SK-N-SH treated with all-trans-retinoic acid at 6 μM for 48 hours (cell line): ENCODE measurements around the gene CLECL1.

ENCODE experiments used
- ATAC-seq: fragments of 200-7000 bp; cut with Tn5 transposase; 3 replicates; pipeline ENCODE4 v1.9.1; 2020; ENCODE audit warnings: mild to moderate bottlenecking, moderate library complexity
- ARNTL ChIP-seq: fragments of 450-650 bp; formaldehyde crosslinking; IDR thresholded peaks from 2 replicates; pipeline ENCODE4 v1.5.0; 2020; ENCODE audit warnings: low read depth, mild to moderate bottlenecking, moderate library complexity, borderline replicate concordance
- BACH2 ChIP-seq: fragments of 250-450 bp; sonication (Bioruptor Pico); IDR thresholded peaks from 2 replicates; pipeline ENCODE4 v1.9.0; 2021; ENCODE audit warnings: mild to moderate bottlenecking, borderline replicate concordance
- CSDC2 ChIP-seq: fragments of 250-450 bp; sonication (Bioruptor Pico); IDR thresholded peaks from 2 replicates; pipeline ENCODE4 v1.5.0; 2020; ENCODE audit warnings: mild to moderate bottlenecking, moderate library complexity
- GLIS3 ChIP-seq: fragments of 250-450 bp; sonication (Bioruptor Pico); IDR thresholded peaks from 2 replicates; pipeline ENCODE4 v1.5.0; 2020; ENCODE audit warnings: mild to moderate bottlenecking, moderate library complexity
- PPARA ChIP-seq: fragments of 250-450 bp; sonication (Bioruptor Pico); IDR thresholded peaks from 2 replicates; pipeline ENCODE4 v1.5.0; 2020; ENCODE audit warnings: mild to moderate bottlenecking, borderline replicate concordance
- RARB ChIP-seq: fragments of 250-450 bp; sonication (Bioruptor Pico); IDR thresholded peaks from 2 replicates; pipeline ENCODE4 v1.8.0; 2021; ENCODE audit warnings: mild to moderate bottlenecking, moderate library complexity
- SNAI2 ChIP-seq: fragments of 250-450 bp; sonication (Bioruptor Pico); IDR thresholded peaks from 2 replicates; pipeline ENCODE4 v1.5.0; 2020; ENCODE audit warnings: mild to moderate bottlenecking, moderate library complexity
- TCF4 ChIP-seq: fragments of 250-450 bp; sonication (Bioruptor Pico); IDR thresholded peaks from 2 replicates; pipeline ENCODE4 v1.8.0; 2021; ENCODE audit warnings: mild to moderate bottlenecking, moderate library complexity, borderline replicate concordance
- TOX ChIP-seq: fragments of 250-450 bp; sonication (Bioruptor Pico); IDR thresholded peaks from 2 replicates; pipeline ENCODE4 v1.8.0; 2021; ENCODE audit warnings: mild to moderate bottlenecking, moderate library complexity, borderline replicate concordance
- ZC3H10 ChIP-seq: fragments of 250-450 bp; sonication (Bioruptor Pico); IDR thresholded peaks from 2 replicates; pipeline ENCODE4 v1.5.1; 2021; ENCODE audit warnings: mild to moderate bottlenecking, moderate library complexity
- ZFP3 ChIP-seq: fragments of 250-450 bp; sonication (Bioruptor Pico); IDR thresholded peaks from 2 replicates; pipeline ENCODE4 v1.5.0; 2020; ENCODE audit warnings: mild to moderate bottlenecking, moderate library complexity
- ZNF565 ChIP-seq: fragments of 450-650 bp; formaldehyde crosslinking; conservative IDR thresholded peaks from 2 replicates; pipeline ENCODE4 v1.5.0; 2020; ENCODE audit warnings: low read depth, mild to moderate bottlenecking, moderate library complexity
- ZNF70 ChIP-seq: fragments of 450-650 bp; formaldehyde crosslinking; IDR thresholded peaks from 2 replicates; pipeline ENCODE4 v1.5.0; 2020; ENCODE audit warnings: mild to moderate bottlenecking, moderate library complexity
- ZNF8 ChIP-seq: fragments of 450-650 bp; formaldehyde crosslinking; IDR thresholded peaks from 2 replicates; pipeline ENCODE4 v1.5.0; 2020; ENCODE audit warnings: mild to moderate bottlenecking, moderate library complexity
- TF ChIP-seq, protein P1 (sequence below): fragments of 250-450 bp; sonication (Bioruptor Pico); IDR thresholded peaks from 2 replicates; pipeline ENCODE4 v1.8.0; 2021; ENCODE audit warnings: low read depth, mild to moderate bottlenecking, moderate library complexity, borderline replicate concordance
- TF ChIP-seq, protein P2 (sequence below): fragments of 250-450 bp; sonication (Bioruptor Pico); IDR thresholded peaks from 2 replicates; pipeline ENCODE4 v1.8.0; 2020; ENCODE audit warnings: mild to moderate bottlenecking, moderate library complexity, borderline replicate concordance
- TF ChIP-seq, protein P3 (sequence below): fragments of 250-450 bp; sonication (Bioruptor Pico); IDR thresholded peaks from 2 replicates; pipeline ENCODE4 v1.5.0; 2020; ENCODE audit warnings: mild to moderate bottlenecking, moderate library complexity
- TF ChIP-seq, protein P4 (sequence below): fragments of 250-450 bp; sonication (Bioruptor Pico); IDR thresholded peaks from 2 replicates; pipeline ENCODE4 v1.5.1; 2020; ENCODE audit warnings: low read depth, mild to moderate bottlenecking, moderate library complexity
- TF ChIP-seq, protein P5 (sequence below): fragments of 250-450 bp; sonication (Bioruptor Pico); IDR thresholded peaks from 2 replicates; pipeline ENCODE4 v1.5.1; 2021; ENCODE audit warnings: mild to moderate bottlenecking, moderate library complexity

Gene CLECL1

DNA sequence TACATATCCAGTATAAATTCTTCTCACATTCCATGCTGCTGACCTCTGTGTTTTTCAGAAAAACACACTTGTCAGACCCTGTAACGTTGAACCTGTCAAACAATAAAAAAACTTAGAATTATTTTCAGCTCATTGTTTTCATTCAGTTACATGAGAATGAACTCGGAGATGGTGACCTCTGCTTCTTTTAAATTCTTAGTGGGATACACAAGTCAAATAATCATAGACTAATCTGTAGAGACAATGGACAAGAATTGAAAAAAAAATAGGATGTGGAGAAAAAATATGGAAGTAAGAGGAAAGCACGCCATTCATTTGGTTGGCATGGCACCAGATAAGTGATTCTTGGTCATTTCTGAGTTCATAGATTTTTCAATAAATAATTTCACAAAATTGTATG lies 20.6 kb upstream of the CLECL1 start:
- no peak for ATAC-seq

DNA sequence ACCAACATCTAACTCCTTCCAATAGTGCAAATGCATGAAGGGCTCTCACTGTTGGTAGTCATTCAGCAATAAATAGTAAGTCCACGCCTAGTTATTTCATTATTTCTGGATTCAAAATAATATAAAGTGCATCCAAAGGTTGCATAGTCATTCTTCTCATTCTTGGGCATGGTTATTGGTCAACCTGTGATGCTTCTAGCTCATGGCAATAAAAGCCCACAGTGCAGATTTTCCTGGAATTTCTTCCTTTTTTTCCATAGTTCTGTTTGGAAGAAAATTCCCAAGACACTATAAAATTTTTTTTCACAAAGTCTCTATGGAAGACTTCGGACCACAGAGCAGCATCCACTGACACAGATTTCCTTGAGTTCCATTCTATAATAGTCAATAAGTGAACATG lies 20.2 kb upstream of the CLECL1 start:
- ATAC-seq: no peak
- TF ChIP-seq ZC3H10 (CRISPR knock-in tag) (no peak), ZNF8 (CRISPR knock-in tag) (no peak), GLIS3 (no peak), ZNF565 (CRISPR knock-in tag) (no peak)
- TF ChIP-seq, protein P1, sequence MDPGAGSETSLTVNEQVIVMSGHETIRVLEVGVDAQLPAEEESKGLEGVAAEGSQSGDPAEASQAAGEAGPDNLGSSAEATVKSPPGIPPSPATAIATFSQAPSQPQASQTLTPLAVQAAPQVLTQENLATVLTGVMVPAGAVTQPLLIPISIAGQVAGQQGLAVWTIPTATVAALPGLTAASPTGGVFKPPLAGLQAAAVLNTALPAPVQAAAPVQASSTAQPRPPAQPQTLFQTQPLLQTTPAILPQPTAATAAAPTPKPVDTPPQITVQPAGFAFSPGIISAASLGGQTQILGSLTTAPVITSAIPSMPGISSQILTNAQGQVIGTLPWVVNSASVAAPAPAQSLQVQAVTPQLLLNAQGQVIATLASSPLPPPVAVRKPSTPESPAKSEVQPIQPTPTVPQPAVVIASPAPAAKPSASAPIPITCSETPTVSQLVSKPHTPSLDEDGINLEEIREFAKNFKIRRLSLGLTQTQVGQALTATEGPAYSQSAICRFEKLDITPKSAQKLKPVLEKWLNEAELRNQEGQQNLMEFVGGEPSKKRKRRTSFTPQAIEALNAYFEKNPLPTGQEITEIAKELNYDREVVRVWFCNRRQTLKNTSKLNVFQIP (CRISPR knock-in tag): no peak
- TF ChIP-seq, all 23 proteins: peak for 0

More for the DNA sequence above, 20.6 kb upstream of the CLECL1 start:
- TF ChIP-seq, protein P2, sequence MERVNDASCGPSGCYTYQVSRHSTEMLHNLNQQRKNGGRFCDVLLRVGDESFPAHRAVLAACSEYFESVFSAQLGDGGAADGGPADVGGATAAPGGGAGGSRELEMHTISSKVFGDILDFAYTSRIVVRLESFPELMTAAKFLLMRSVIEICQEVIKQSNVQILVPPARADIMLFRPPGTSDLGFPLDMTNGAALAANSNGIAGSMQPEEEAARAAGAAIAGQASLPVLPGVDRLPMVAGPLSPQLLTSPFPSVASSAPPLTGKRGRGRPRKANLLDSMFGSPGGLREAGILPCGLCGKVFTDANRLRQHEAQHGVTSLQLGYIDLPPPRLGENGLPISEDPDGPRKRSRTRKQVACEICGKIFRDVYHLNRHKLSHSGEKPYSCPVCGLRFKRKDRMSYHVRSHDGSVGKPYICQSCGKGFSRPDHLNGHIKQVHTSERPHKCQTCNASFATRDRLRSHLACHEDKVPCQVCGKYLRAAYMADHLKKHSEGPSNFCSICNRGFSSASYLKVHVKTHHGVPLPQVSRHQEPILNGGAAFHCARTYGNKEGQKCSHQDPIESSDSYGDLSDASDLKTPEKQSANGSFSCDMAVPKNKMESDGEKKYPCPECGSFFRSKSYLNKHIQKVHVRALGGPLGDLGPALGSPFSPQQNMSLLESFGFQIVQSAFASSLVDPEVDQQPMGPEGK (CRISPR knock-in tag): no peak
- TF ChIP-seq, protein P1 (CRISPR knock-in tag): no peak
- no peak for TF ChIP-seq RARB
- TF ChIP-seq GLIS3: no peak
- TF ChIP-seq, protein P3, sequence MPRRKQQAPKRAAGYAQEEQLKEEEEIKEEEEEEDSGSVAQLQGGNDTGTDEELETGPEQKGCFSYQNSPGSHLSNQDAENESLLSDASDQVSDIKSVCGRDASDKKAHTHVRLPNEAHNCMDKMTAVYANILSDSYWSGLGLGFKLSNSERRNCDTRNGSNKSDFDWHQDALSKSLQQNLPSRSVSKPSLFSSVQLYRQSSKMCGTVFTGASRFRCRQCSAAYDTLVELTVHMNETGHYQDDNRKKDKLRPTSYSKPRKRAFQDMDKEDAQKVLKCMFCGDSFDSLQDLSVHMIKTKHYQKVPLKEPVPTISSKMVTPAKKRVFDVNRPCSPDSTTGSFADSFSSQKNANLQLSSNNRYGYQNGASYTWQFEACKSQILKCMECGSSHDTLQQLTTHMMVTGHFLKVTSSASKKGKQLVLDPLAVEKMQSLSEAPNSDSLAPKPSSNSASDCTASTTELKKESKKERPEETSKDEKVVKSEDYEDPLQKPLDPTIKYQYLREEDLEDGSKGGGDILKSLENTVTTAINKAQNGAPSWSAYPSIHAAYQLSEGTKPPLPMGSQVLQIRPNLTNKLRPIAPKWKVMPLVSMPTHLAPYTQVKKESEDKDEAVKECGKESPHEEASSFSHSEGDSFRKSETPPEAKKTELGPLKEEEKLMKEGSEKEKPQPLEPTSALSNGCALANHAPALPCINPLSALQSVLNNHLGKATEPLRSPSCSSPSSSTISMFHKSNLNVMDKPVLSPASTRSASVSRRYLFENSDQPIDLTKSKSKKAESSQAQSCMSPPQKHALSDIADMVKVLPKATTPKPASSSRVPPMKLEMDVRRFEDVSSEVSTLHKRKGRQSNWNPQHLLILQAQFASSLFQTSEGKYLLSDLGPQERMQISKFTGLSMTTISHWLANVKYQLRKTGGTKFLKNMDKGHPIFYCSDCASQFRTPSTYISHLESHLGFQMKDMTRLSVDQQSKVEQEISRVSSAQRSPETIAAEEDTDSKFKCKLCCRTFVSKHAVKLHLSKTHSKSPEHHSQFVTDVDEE: no peak
- TF ChIP-seq TCF4: no peak
- TF ChIP-seq, protein P4, sequence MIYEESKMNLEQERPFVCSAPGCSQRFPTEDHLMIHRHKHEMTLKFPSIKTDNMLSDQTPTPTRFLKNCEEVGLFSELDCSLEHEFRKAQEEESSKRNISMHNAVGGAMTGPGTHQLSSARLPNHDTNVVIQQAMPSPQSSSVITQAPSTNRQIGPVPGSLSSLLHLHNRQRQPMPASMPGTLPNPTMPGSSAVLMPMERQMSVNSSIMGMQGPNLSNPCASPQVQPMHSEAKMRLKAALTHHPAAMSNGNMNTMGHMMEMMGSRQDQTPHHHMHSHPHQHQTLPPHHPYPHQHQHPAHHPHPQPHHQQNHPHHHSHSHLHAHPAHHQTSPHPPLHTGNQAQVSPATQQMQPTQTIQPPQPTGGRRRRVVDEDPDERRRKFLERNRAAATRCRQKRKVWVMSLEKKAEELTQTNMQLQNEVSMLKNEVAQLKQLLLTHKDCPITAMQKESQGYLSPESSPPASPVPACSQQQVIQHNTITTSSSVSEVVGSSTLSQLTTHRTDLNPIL: no peak
- no peak for TF ChIP-seq BACH2 (CRISPR knock-in tag)
- no peak for TF ChIP-seq CSDC2 (CRISPR knock-in tag)
- TF ChIP-seq ZC3H10 (CRISPR knock-in tag): no peak
- TF ChIP-seq, all 23 proteins: peak for 0

DNA sequence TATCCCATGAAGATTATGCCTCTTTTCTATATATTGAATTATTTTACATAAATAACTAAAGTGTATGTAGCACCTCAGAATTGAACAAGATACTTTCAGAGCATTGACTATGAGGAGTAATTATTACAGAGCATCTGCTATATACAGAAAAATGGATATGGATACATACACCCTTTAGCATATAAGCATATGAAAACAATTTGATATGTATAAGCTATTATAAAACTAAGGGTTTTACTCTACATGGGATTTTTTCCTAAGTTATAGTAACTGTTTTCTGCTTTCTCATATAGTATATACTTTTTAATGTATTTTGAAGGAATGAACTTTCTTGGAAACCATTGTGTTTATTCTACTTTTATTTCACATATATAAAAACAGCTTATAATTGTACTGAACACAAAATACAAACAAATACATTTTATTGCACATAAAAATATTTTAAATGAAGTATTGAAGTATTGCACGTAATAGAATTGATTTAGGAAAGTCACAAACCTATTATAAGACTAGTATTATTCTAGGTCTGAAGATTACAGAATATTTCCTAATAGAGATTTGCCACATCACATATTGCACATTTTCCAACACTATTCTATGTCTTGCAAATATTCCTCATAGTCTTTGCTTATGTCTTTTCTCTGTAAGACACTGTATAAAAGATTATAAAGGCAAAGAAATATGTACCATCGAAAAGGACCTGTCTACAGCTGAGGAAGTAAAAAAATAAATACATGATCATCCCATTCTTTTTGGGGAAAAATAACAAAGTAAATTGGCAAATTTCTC lies 19.4 kb upstream of the CLECL1 start:
- no peak for ATAC-seq
- TF ChIP-seq TOX (CRISPR knock-in tag) (no peak), BACH2 (CRISPR knock-in tag) (no peak), GLIS3 (no peak), PPARA (CRISPR knock-in tag) (no peak), RARB (no peak), ARNTL (no peak), ZNF8 (CRISPR knock-in tag) (no peak), SNAI2 (no peak), ZFP3 (CRISPR knock-in tag) (no peak), ZNF70 (CRISPR knock-in tag) (no peak), ZNF565 (CRISPR knock-in tag) (no peak), CSDC2 (CRISPR knock-in tag) (no peak)
- TF ChIP-seq, protein P2 (CRISPR knock-in tag): no peak
- TF ChIP-seq, protein P1 (CRISPR knock-in tag): no peak
- TF ChIP-seq, protein P5, sequence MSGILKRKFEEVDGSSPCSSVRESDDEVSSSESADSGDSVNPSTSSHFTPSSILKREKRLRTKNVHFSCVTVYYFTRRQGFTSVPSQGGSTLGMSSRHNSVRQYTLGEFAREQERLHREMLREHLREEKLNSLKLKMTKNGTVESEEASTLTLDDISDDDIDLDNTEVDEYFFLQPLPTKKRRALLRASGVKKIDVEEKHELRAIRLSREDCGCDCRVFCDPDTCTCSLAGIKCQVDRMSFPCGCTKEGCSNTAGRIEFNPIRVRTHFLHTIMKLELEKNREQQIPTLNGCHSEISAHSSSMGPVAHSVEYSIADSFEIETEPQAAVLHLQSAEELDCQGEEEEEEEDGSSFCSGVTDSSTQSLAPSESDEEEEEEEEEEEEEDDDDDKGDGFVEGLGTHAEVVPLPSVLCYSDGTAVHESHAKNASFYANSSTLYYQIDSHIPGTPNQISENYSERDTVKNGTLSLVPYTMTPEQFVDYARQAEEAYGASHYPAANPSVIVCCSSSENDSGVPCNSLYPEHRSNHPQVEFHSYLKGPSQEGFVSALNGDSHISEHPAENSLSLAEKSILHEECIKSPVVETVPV (CRISPR knock-in tag): no peak
